GM19193 (cell line): ENCODE data around the gene TMEM266.

ENCODE experiments used
- POLR2A ChIP-seq: IDR thresholded peaks from 4 replicates; pipeline ENCODE4 v1.6.1; 2011; ENCODE audit not compliant: insufficient read depth, insufficient read length; ENCODE audit errors: extremely low read depth

TMEM266 gene

DNA sequence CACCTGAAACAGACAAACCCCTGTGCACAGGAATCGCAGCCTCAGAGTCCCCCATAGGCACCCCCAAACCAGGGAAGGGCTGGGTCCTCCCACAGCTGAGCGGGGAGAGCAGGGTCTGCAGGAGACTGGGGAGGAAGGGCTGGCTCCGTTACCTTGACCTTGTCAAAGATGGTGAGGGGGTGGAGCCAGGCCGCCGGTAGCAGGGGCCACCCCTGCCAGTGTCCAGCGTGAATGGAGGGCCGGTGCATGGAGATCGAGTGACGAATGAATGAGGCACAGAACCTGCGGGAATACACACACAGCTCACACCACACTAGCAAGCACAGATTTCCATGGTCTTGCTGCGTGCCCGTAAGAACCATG is 102.2 kb downstream of the TMEM266 start:
- no peak for TF ChIP-seq POLR2A

DNA sequence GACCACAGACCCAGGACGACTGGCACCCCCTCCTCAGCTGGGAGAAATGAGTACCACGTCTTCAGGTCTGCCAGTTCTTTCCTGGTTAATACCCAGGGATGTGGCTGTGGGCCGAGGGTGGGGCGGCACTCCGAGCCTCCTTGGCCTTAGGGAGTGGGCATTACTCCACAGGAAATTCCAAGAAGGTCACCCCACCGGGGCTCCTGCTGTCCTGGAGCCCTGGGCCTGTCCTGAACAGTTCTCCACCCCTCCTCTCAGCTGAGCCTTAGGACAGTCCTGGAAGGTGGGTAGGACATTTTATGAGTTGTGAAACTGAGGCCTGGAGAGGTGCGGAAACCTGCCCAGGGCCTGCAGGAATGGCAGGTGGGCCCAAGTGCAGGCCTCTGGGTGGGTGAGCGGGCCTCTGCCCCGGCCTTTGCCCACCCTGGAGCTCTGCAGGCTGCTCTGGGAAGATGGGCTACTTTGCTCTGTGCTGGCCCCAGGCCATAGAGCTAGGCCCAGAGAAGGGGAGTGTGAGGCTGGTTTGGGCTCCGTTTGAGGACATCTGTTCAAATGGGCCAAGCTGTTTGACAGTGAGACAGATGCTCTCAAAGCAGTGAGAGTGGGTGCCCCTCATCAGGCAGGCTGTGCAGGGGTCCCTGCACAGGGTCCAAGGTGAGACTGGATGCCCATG is 103.1 kb downstream of the TMEM266 start:
- no peak for TF ChIP-seq POLR2A

DNA sequence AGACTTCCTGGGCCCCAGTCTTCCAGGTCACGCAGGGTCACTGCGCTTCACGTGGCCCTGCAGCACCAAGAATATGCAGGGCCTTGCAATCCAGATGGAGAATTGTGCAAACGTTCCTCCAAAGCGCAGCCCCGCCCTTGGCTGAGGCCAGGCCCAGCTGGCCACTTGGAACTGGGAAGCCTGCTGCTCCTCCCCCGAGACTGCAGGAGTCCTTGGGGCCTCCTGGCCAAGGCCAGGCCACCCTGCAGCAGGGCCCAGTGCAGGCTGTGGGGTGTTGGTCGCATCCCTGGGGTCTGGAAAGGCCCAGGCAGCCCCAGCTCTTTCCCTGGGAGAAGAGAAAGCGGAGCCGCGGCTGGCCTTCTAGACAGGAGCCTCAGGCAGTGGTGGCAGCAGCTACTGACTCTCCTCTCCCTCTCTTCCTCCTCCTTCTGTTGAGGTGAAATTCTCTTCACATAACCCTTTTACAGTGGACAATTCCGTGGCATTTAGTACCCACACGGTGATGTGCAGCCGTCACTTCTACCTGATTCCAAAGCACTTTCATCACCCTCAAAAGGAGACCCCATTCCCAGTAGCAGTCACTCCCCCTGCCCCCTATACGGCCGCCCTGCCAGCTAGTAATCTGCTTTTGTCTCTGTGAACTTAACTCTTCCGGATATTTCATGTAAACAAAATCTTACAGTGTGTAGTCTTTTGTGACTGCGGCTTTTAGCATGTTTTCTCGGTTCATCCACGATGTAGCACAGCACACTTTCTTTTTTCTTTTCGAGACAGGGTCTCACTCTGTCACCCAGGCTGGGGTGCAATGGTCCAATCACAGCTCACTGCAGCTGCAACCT is 103.9 kb downstream of the TMEM266 start:
- TF ChIP-seq POLR2A, result no peak

DNA sequence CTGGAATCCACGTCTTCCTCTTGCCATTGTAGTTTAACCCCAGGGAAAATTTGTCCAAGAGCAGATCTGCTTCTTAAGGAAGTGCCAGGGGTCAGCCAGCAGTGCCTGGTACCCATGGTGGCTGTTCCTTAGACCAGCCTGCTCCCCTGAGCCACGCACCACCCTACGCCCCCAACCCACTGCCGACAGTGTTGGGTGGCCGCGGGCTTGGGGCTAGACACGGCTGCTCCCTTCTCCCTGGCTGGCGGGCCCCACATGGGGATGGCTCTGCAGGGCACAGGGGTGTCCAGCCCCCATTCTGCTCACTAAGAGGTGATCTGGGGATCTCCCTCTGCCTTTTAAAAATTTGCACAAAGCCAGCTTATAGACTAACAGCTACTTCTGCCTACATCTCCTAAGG is 104.8 kb downstream of the TMEM266 start:
- no peak for TF ChIP-seq POLR2A

DNA sequence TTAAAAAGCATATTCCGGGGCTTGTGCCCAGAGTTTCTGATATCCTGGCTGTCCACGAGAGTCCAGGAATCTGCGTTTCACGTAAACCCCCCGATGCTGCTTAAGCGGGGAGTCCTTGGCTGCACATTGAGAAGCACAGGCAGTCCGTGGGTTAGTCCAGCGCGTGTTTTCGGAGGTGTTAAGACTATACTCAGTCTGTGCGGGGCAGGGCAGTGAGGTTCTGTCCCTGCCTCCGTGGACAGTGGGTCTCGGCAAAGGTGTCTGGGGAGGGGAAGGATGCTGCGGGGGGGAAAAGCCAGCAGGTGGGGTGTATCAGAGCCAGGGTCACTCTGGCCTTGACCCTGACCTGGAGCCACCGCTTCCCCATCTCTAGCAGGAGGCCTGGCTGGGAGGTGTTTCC is 106.2 kb downstream of the TMEM266 start:
- TF ChIP-seq POLR2A, result no peak

DNA sequence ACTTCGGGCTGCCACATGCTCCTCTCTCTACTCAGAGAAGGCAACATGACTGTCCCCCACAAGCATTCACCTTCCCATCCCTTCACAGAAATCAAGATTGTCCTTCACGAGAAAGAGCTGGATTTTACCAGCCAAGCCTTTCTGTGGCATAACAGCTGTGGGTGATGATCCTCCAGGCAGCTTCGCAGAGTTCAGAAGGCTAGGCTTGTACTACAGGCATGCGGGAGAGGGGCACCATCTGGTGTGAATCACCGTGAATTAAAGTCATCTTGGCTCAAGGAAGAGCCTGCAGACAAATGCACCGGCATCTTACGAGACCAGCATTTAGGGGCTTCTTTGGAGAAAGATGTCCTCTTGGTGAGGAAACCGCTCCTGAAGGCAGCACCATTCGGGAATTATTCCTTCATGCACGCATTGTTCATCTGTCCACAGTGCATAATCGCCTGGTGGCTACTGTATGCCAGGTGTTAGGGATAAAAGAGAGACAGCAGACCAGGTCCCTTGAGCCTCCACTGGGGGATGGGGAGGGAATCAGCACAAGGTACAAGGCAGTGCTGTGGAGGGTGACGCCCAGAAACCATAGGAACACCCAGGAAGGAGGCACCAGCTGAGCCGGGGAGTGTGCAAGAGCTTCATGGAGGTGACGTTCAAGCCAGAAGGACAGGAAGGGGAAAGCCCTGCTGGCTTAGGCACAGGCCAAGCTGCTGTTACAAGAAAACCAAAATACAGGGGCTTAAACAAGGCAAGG is 108.6 kb downstream of the TMEM266 start:
- TF ChIP-seq POLR2A, result no peak

DNA sequence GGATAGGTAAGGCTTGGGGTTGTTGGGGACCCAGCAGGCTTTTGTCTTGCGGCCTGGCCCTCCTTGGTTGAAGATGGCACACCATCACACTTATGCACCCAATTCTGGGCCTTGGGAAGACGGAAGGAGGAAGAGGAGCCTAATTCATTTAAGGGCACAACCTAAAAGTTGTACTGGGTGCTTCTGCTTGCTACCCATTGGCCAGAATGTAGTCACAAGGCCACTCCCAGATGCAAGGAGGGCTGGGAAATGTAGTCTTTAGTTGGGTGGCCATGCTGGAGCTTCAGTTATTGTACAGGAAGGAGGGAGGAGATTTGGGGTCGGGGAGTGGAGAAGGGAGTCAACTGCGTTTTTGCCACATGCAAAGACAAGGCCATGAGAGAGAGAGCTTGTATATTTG is 109.2 kb downstream of the TMEM266 start:
- TF ChIP-seq POLR2A, result no peak

DNA sequence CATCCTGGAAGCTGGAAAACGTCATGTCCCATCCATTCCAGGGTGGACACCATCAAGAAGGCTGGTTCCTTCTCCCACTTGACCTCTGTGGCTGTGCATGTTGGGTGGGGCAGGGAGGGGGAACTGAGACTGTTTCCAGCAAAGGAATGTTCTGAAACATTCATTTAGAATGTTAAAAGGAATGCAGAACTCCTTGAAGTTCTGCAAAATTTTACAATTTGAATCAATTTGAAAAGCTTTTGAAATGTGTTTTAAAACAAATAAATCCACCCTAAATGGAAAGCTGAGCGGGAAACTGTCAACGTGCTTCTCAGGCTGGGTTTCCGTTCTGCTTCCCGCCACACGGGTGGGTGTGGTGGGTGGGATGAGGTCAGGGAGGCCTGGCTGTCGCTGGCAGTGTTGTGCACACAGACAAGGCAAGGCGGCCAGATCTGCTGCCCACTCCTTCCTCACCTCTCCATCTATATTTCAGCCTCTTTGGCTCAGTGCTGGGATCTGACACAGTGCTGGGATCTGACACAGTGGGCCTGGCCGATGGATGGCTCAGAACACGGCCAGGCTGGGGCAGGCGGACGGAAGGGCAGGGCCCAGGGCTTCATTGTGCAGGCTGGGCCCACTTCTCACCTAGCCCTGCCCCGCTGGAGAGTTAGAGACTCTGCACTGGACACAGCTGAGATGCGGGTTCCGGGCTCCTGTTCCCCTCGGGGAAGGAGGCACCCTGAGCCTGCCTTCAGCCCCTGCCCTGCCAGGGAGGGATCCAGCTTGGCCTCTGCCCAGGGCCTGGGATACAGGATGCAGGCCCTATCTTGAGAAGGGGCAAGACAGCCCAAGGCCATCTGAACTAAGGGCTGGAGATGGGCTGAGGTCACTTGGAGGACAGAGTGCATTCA is 110.4 kb downstream of the TMEM266 start:
- no peak for TF ChIP-seq POLR2A

DNA sequence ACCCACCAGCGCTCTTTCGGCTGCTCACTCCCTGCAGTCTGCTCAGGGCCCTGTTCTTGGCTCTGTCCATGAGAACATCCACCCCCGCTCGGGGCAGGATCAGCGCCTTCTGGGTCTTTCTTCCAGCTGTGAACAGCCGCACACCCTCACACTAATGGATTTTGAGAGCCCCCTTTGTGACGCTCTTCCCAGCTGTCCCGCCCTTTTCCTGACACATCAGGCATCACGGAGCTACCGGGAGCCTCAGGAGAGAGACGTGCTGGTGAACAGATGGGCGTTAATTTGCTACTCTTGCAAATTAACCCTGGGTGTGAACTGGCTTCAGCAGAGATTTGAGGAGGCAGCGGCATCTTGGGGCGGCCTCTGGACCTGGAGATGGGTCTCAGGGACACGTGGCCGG is 113.0 kb downstream of the TMEM266 start:
- no peak for TF ChIP-seq POLR2A

DNA sequence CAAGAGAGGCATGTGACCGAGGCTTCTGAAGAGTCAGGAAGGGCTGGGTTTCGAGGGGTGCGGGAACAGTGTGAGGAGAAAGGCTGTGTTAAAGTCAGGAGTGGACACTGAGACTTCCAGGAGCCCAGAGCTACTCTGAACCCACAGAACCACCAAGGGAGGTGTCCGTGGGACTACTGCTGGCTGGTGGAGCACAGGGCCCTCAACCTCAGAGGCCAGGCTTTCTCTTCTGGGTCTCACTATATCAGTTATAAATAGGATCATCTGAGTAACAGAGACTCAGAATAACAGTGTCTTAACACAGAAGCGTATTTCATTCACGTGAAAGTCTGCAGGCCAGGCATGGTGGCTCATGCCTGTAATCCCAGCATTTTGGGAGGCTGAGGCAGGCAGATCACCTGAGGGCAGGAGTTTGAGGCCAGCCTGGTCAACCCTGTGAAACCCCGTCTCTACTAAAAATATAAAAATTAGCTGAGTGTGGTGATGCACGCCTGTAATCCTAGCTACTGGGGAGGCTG is 113.6 kb downstream of the TMEM266 start:
- no peak for TF ChIP-seq POLR2A

DNA sequence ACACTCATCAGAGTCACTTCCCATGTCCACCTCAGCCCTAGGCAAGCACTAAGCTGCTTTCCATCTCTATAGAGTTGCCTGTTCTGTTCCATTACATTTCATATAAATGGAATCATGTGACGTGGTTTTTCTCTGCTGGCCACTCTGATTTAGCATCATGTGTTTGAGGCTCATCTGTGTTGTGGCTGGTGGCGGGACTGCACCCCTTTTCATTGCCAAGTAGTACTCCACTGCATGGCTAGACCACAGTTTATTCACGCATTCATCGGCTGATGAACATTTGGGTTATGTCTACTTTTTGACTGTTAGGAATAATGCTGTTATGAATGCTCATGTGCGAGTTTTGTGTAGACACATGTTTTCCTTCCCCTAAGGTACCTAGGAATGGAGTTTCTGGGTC is 114.9 kb downstream of the TMEM266 start:
- TF ChIP-seq POLR2A, result no peak

DNA sequence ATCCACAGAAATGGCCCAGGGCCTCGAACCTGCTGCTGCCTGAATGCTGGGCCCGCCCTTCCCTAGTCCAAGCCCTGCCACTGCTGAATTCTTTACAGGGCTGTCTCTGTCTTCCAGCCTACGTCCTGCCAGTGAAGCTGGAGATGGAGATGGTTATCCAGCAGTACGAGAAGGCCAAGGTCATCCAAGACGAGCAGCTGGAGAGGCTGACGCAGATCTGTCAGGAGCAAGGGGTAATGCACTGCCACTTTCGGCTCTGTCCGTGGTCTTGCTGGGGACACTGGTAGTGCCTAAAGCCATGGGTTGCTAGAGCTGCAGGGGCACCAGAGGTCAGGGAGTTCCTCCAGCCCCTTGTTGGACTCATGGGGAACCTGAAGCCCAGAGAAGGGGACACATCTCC is 115.7 kb downstream of the TMEM266 start:
- no peak for TF ChIP-seq POLR2A

DNA sequence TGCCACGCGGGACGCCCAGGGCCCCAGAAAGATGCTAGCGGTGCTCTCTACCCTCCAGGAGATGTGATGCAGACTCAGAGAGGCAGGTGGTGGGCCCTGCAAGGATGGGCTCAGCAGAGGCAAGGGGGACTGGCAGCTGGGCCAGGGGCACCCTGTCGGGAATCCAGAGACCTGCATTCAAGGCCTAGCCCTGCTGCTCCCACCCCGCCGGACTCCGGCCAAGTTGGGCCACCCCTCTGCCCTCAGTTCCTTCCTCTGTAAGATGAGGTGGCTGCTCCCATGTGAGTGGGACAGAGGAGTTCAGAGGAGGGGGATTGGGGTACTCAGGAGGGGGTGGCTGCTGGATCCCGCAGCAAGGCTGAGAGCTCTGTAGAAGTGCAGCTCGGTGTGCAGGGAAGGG is 116.3 kb downstream of the TMEM266 start:
- no peak for TF ChIP-seq POLR2A

DNA sequence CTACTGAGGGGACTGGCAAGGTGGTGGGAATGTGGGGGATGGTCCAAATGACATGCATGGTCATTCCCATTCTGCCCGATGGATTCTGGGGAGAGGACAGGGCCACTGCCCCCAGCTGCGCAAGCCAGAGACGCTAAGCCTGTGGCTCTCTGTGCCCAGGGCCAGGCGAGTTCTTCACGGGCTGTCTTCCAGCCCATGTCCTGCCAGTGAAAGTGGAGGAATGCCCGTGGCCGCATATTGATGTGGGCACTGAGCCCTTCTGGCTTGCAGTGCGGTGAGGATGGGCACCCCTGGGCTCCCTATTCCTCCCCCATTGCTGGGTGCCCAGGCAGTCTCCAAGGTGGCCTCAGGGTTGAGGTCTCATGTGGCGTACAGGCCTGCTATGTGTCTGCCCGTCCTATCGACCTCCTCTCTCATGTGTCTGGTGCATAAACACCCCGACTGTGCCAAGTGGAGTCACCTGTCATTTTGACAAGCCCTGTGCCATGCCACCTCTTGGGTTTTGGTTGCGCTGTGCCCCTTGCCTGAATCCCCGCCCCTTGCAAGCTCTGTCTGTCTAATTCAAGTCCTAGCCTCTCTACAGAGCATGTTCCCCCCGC is 116.8 kb downstream of the TMEM266 start:
- no peak for TF ChIP-seq POLR2A

DNA sequence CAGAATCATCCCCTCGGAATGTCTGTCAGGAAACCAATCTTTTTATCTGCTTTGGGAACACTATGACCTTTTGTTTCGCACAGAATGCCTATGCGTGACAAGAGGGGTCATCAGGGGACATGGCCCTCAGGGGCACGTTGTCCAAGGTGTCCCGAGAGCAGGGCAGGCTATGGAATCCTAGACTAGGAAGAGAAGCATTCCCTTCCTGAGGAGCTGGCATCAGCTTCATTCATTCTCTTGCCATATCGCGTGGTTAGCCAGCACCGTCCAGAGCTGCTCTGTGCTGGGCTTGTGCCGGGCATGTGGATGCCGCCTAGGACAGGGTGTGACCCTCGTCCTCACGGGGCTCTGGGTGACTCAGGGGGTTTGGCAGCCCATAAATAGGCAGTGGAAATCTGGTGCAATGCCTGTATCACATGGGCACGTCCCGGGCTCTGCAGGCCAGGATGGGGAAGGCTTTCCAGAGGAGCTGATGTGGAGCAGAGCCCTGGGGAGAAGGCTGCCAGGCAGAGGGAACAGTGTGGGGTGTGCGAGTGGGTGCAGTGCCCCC is 117.8 kb downstream of the TMEM266 start:
- TF ChIP-seq POLR2A, result no peak
